Activated naive CD4-positive, alpha-beta T cell treated with anti-CD3 and anti-CD28 coated beads, Interleukin-2, amount 10 ng/mL, durations not matched to agents 7 days and 5 days (primary cell): ENCODE results near the gene MRPL53.

Source experiments
- CTCF ChIA-PET: fragments of 350-600 bp; sonication (Branson Sonifier 250); formaldehyde crosslinking; loops from one replicate; lab custom pipeline; 2021; ENCODE audit warnings: antibody characterized with exemption; lab: Charles Lee
- DNase-seq: peaks from one replicate; pipeline ENCODE4 v3.0.0-alpha.2; 2020
- H3K27ac Mint-ChIP-seq: one replicate; pipeline ENCODE4 v1.8.0; 2021; ENCODE audit warnings: mild to moderate bottlenecking, moderate library complexity, mixed read lengths
- H3K27me3 Mint-ChIP-seq: one replicate; pipeline ENCODE4 v1.8.0; 2021; ENCODE audit warnings: mild to moderate bottlenecking, mixed read lengths
- H3K36me3 Mint-ChIP-seq: one replicate; pipeline ENCODE4 v1.8.0; 2021; ENCODE audit warnings: mixed read lengths
- H3K4me1 Mint-ChIP-seq: one replicate; pipeline ENCODE4 v1.8.0; 2021; ENCODE audit warnings: mixed read lengths
- H3K4me3 Mint-ChIP-seq: one replicate; pipeline ENCODE4 v1.8.0; 2021; ENCODE audit warnings: mild to moderate bottlenecking, moderate library complexity, mixed read lengths
- H3K9me3 Mint-ChIP-seq: one replicate; pipeline ENCODE4 v1.8.0; 2021; ENCODE audit warnings: mixed read lengths

Gene MRPL53

DNA sequence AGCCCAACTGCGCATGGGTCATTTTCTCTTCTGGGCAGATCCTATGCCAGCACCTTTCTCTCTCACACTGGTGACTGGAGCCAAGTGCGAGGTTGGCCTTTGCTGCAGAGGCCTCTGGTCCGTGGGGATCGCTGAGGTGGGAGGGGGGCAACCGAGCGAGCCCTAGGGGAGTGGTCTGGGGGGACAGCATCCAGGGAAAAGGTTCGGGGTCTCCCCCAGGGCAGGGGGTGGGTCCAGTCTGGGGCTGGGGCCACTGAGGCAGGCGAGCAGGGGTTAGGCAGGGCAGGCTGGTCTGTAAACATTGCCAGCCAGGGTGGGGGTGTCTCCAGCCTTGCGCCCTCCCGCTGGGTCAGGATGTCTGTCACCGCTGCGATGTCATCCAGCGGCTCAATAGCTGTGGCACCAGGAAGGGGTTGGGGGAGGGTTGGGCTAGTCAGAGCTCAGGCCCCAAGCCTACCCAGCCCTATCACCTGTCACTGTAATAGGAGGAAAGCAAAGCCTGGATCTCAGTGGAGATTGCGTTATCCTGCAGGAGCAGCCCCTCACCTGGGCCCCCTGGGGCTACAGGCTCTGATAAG lies 46.2 kb downstream of the MRPL53 start:
- Mint-ChIP-seq H3K4me1 (peaks cover 20% of the 10 kb centered on the region), H3K27ac (no peak overlapping the region), H3K9me3 (no peaks in the 10 kb centered on the region), H3K27me3 (peaks cover 9% of the 10 kb centered on the region), H3K36me3 (peaks cover 17% of the 10 kb centered on the region), H3K4me3 (no peak overlapping the region)
- CTCF ChIA-PET = interaction anchor here (1.1 kb wide), 1 partner anchor 12 kb away, joined by 3 read pairs; no protein-coding TSS in a partner anchor
- no peak for DNase-seq

DNA sequence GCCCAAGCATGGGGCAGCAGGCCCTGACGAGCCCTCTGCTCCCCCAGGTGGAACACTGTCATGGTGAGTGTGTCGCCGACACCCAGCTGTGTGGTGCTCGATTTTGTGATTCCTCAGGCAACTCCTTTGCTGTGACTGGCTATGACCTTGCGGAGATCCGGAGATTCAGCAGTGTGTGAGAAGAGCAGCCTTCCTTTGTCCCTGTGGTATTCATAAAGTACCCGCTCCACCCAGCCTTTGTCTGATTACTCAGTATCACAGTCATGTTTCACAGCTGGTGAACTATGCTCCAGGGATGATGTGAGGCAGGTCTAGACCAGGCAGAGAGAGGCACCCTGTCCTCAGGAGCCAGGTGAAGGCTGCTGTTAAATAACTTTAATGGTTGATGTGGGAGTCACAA lies 47.0 kb downstream of the MRPL53 start:
- Mint-ChIP-seq H3K4me1 (peaks cover 24% of the 10 kb centered on the region), H3K27me3 (peaks cover 10% of the 10 kb centered on the region), H3K36me3 (peaks cover 17% of the 10 kb centered on the region), H3K27ac (no peak overlapping the region), H3K9me3 (no peaks in the 10 kb centered on the region), H3K4me3 (no peak overlapping the region)
- CTCF ChIA-PET = interaction anchor here (0.7 to 1.1 kb wide), 2 partner anchors 13 to 274 kb away, joined by 3 read pairs; no protein-coding TSS in a partner anchor
- no peak for DNase-seq

DNA sequence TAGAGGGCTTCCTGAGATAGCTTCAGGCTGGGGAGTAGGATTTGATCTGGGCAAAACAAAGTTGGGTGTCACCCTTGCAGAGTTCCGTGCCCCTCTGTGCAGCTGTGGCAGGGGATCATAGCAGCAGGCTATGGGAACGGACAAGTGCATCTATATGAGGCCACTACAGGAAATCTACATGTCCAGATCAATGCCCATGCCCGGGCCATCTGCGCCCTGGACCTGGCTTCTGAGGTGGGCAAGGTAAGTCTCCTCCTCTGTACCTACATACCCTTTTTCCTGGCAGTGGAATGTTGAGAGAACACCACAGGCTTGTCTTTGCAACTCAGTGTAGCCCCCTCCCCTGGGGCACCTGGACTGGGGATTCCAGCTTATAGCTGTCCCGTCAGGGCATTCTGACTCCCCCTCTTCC lies 47.5 kb downstream of the MRPL53 start:
- H3K27me3 Mint-ChIP-seq = peaks cover 10% of the 10 kb centered on the region
- peaks cover 29% of the 10 kb centered on the region for H3K4me1 Mint-ChIP-seq
- no peak for DNase-seq
- CTCF ChIA-PET = interaction anchor here (0.7 to 1.1 kb wide), 2 partner anchors 14 to 273 kb away, joined by 3 read pairs; no protein-coding TSS in a partner anchor
- H3K4me3 Mint-ChIP-seq = no peak overlapping the region
- no peak overlapping the region for H3K27ac Mint-ChIP-seq
- H3K36me3 Mint-ChIP-seq = peaks cover 17% of the 10 kb centered on the region
- H3K9me3 Mint-ChIP-seq = no peaks in the 10 kb centered on the region

DNA sequence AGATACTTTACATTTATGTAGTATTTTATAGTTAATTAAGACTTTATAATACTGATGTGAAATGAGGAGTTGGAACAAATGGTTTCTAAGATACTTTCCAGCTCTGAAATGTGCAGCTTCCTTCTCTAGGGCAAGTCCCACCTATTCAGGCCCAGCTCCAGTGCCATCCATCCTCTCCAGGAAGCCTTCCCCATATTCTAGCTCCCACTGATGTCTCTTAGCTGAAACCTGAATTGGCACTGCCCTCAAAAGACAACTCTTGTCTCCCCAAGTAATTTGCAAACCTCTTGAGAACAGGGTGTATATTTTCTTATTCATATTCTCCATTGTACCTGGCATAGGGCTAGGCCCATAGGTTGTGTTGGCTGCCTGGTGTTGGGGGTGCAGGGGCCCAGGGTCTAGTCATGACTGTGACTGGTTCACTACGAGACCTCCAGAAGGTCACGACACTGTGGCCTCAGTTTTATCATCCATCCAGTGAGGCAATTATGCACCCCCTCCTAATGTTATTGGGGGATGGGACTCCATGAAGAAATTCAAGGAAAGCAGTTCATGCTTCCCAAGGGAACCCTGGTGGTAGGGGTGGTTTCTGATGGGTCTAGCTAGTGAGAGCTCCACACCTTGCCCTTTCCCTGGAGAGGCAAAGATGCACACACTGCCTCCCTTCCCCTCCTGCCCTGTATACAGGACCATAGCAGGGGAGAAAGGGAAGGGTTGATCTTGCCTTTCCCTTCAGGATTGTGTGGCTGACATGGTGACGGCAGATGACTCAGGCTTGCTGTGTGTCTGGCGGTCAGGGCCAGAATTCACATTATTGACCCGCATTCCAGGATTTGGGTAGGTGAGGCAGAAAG lies 48.1 kb downstream of the MRPL53 start:
- DNase-seq = no peak
- Mint-ChIP-seq H3K4me1 (peaks cover 31% of the 10 kb centered on the region), H3K4me3 (no peak overlapping the region)

DNA sequence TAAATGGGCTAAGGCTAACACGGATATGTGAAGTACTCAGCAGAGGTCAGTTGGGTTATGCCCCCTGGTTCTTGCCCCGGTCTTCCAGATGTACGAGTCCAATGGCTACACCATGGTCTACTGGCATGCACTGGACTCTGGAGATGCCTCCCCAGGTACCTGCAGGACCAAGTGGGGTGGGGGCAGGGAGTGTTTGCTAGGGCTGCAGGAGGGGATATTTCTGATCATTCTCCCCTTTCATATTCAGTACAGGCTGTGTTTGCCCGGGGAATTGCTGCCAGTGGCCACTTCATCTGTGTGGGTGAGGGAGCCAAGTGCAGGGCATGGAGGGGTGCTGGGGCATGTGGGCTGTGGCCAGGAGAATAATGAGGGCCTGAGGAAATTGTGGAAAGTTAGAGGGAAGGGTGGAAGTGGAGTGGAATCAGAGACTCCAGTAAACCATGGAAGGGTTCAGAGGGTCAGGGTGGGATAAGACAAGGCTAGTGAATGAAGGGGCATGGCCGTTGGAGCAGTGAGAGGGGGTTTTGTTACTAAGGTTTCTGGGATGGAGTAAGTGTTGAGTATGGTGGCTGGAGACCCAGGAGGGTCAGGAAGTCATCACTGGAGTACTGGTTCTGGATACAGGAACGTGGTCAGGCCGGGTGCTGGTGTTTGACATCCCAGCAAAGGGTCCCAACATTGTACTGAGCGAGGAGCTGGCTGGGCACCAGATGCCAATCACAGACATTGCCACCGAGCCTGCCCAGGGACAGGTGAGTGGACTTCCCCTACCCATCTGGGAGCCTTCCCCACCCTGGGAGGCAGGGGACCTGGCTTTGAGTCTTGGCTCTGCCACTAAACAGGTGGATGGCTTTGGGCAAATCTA lies 49.0 kb downstream of the MRPL53 start:
- Mint-ChIP-seq H3K27me3 (peaks cover 11% of the 10 kb centered on the region), H3K9me3 (no peaks in the 10 kb centered on the region), H3K4me3 (peak overlapping the region; percentile 98), H3K4me1 (peaks cover 31% of the 10 kb centered on the region), H3K27ac (peak overlapping the region; percentile 98), H3K36me3 (peaks cover 17% of the 10 kb centered on the region)
- CTCF ChIA-PET = no interaction called here
- DNase-seq = no peak

More for the DNA sequence above, 48.1 kb downstream of the MRPL53 start:
- Mint-ChIP-seq H3K36me3 (peaks cover 17% of the 10 kb centered on the region), H3K27ac (peak overlapping the region; percentile 49), H3K27me3 (peaks cover 10% of the 10 kb centered on the region), H3K9me3 (no peaks in the 10 kb centered on the region)
- CTCF ChIA-PET = no interaction called here
